Activated gamma-delta T cell treated with anti-CD3 and anti-CD28 coated beads, Interleukin-2, amount 50 U/mL, for 16 hours (primary cell): ENCODE data around the gene PCCA.

ENCODE experiments used
- DNase-seq: peaks from one replicate; pipeline ENCODE4 v3.0.0-alpha.2; 2020; ENCODE audit warnings: low read depth

PCCA gene

GRCh38 chr13:100528820-100529219 is 439.9 kb downstream of the PCCA start:
- no peak for DNase-seq

GRCh38 chr13:100529666-100530377 is 440.9 kb downstream of the PCCA start:
- DNase-seq: no peak

DNA sequence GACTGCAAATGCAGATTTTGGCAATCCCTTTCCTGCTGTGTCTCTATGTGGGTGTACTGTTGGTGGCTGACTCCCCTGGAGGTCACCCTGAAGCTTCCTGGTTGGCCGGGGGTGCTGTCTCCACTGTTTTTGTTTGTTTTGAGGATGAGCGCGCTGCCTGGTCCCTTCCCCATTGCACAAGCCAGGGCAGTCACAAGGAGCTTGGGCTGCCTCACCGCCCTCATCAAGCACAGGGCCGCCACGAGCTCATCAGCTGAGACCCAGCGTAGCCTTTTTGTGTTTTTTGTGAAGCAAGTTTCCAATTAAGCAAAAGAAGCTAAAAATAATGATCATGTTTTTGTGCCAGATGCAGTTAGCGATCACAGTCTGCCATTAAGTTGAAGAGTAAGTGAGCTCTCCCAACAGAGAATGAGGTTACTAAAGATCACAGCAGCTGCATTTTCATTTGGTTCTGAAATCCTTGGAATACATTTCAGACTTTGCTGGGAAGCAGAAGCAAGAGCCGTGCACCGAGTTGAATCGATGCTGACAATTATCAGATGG is 441.8 kb downstream of the PCCA start:
- DNase-seq: no peak

GRCh38 chr13:100532090-100532766 is 443.3 kb downstream of the PCCA start:
- DNase-seq: no peak

DNA sequence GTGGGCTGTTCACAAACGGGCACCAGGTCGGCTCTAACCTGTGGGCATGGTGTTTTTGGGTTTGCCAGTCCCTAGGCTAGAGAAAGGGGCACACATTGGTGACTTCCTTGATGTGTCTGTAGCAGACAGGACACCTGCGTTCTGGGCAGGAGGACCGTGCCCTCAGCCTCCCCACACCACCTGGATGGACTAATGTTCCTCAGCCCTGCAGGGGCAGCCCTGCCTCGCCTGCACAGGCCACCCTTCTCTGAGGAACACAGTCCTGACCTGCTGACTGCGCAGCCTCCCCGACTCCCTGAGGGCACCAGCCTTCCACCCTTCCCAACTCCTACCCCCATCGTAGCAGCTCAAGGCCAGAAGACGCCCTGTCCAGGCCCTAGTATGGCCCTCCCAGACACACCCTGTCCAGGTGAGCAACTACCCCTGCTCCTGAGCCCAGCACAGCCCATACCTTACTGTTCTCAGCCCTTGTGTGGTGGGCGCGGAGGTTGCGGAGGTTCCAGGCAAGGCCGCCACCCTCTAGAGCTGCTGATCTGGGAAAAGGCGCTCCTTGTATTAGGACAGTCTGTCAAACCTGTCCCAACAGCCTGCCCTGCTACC is 444.0 kb downstream of the PCCA start:
- no peak for DNase-seq

DNA sequence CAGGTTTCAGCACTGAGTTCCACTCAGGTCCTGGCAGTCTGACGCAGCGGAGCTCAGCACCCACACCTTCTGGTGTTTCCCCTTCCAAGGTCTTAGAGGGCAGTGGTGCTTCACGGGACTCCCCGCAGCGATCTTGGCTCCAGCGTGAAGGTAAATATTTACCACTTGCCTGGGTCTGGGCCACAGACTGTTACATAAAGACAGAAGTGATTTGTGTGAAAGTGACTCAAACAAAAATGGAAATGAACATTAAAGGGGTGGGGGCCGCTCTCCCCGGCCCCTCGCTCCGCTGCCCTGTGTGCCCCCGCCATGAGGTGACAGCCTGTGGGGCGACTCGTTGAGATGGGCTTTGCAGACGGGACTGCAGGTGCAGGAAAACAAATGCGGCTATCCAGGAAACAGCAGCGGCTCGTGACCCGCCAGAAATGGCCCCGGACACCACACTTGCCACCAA is 444.7 kb downstream of the PCCA start:
- DNase-seq: no peak

DNA sequence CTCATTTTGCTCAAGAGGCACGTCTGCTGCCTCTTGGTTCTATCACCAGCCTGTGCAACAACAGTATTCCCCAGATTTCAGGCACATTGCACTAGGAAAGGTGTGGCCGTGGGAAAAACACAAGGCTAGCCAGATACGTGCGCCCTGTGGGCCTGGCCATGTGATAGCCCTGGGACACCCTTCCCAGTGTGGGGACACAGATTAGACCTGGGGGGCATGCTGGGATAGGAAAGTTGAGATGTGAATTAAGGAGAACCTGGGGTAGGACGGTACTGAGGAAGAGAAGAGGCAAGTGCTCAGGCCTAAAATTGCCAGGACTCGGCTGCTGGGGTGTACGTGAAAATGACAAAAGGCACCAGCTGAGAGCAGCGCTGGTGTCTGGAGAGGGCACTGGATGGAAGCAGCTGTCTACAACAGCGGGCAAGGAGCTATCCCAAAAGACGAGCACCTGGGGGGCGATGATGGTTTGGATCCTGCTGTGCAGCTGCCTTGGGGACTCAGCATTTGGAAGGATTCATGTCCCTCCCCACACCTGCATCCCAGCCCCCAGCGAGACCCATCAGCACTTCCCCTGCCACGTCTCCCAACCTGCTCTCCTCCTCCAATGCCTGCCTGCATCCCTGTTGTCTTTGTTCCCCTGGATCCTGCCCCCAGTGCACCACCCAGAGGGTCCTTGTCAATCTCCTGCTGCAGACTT is 445.4 kb downstream of the PCCA start:
- DNase-seq: no peak

GRCh38 chr13:100534911-100535310 is 446.0 kb downstream of the PCCA start:
- DNase-seq: no peak

- no peak for DNase-seq
Observed at GRCh38 chr13:100535426-100536135, 446.7 kb downstream of the PCCA start.

- no peak for DNase-seq
Observed at GRCh38 chr13:100536643-100537180, 447.8 kb downstream of the PCCA start.

DNA sequence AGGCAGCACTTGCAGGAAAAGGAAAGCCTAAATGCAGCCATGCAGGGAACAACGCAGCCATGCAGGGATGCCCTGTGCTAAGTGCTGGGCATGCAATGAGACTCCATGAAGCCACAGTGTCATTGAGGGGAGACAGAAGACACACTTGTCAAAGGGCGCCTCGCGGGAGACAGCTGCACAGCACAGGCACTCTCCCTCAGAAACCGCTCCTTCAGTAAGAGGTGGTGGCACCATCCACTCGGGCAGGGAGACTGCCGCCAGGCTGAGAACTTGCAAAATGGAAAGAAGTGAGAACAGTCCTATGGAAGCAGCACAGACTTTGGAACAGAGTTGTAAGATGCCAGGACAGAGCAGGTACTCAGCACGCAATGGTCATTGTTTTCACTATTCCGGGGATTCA is 448.6 kb downstream of the PCCA start:
- DNase-seq: no peak

DNA sequence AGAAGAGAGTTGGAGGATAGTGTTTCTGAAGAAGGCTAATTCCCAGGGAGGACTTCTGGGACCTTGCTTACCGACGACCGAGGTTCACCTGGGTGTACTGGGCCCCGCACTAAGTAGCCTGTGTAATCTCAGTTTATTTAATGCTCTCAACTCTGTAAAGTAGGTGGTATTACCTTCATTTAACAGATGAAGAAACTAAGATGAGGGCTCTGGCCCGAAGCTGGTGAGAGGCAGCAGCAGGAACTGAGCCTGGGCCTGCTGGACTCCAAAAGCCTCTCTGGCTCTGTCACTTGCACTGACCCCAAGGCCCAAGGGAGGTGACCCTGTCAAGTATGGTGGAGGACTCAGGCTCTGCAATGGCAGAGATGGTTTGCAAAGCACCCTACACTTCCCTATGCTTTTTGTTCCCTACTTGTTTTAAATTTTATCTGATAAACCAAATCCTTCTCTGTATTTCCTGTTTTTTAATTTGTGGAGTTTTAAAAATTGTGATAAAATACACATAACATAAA is 449.1 kb downstream of the PCCA start:
- no peak for DNase-seq

- no peak for DNase-seq
Observed at GRCh38 chr13:100540621-100541020, 451.7 kb downstream of the PCCA start.

DNA sequence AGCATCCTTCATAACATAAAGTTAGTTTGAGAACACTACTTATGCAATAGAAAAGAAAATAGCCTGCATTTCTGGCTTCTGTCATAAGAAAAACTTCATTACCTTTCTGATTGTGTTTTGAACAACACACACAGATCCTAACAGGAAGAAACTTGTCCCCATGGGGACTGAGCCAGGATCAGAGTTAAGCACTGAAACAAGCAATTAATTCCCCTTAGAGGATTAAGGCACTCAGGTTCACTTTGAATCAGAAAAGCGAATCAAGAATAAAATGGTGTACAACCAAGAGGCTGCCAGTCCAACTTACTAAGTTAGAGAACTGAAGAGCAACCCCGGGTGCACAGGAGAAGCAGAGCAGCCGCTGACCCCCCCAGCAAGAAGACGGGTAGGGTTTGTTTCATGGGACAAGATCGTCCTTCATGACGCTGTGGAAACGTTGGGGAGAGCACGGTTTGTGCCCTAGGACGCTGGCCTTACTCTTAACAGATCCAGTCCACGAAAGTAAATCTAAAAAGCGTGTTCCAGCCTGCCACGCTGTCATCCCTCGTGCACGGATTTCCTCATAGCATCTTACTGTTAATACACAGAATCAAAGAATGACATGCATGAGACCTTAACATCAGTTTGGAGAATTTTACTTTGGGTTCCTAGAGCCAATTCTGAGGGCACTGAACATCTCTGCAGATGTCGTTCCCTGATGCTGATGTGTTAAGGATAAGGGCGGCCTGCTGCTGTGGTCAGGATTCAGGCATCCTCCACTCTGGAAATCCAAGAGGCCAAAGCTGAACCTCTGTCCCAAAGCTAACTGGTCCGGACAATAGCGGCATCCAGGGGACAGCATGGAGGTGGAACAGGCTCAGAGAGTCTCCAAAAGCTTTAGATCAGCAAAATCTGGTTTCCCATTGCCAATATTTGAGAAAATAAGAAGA is 453.3 kb downstream of the PCCA start:
- no peak for DNase-seq

- DNase-seq: no peak
Observed at GRCh38 chr13:100542826-100543156, 453.9 kb downstream of the PCCA start.

- DNase-seq: no peak
Observed at GRCh38 chr13:100543872-100544602, 455.1 kb downstream of the PCCA start.

GRCh38 chr13:100544866-100545683 is 456.2 kb downstream of the PCCA start:
- no peak for DNase-seq

- no peak for DNase-seq
Observed at GRCh38 chr13:100545684-100546061, 456.8 kb downstream of the PCCA start.
